Measurements from ENCODE around the gene UBASH3B.

DNA sequence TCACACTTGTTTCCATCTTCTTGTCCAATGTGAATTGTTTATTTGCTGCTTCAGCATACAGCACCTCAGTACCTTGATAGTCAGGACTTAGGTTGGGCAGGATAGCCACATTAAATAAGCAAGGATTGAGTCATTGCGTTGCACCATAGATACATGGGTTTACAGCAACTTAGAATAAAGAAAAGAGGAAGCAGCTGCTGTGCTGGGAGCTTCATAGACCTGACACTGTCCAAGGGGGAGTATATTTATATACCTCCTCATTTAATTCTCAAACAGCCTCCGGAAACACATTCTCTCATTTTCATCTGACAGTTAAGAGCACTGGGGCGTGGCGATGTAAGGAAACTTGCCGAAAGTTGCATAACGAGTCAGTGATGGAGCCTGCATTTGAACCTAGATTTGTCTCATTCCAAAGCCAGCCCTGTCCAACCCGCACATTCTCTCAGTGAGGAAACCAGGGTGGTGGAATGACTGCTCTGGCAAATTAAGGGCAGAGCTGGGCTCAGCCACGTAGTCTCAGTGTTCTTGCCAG lies 42.2 kb downstream of the UBASH3B start:
- TF ChIP-seq CTBP1 (IDR thresholded peaks at IDR 0.05; ENCODE audit: borderline replicate concordance) (no peak), SUZ12 (IDR thresholded peaks at IDR 0.05) (no peak), FOXM1 (IDR thresholded peaks at IDR 0.05; ENCODE audit: borderline replicate concordance) (no peak), FOXA1 (IDR thresholded peaks at IDR 0.05) (no peak), ARNT (IDR thresholded peaks at IDR 0.05) (no peak), HDGF (IDR thresholded peaks at IDR 0.05; ENCODE audit: borderline replicate concordance) (no peak), SP1 (IDR thresholded peaks at IDR 0.05) (no peak), ELF4 (IDR thresholded peaks at IDR 0.05) (no peak), BHLHE40 (IDR thresholded peaks at IDR 0.05; ENCODE audit: borderline replicate concordance) (no peak)

Data from HEK293T (cell line).